NCI-H2171 (cell line): ENCODE results near the gene MYO16.

ENCODE experiments used
- DNase-seq: peaks from one replicate; lab custom pipeline; 2025; lab: John Stamatoyannopoulos, UW

The MYO16 gene

DNA sequence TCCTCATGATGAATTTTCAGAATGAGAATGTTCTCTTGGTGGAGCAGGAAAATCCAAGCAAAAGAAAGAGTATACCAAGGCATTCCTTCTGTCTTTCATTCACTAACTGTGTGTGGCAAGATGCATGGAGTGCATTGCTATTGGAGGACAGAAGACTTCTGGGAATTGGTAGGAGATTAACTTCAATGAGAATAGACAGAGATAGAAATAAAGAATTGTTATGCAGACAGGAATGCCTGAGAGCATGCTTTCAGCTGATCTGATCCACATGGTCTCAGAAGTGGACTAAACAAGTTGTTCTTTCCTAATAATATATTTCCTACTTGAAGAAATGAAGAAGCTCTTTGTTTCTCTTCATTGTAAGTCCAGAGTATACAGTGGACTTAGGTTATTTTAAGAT lies 303.6 kb downstream of the MYO16 start:
- DNase-seq = no peak

DNA sequence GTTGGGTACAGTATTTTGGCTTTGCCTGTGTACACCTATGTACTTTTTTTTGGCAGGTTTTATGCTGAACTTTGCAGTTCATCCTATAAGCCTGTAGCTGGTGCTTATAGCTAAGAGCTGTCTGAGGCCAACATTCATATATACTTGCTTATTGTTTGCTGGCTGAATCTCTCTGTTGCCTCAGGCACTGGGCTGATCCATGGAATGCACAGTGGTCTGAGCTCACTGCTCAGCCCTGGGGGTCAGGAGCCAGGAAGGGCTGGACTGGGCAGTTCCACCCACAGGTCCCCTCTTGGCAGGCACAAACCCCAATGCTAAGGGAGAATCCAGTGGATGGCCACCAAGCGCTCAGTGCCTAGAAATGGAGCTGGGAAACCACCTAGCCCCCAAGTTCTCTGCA lies 308.7 kb downstream of the MYO16 start:
- DNase-seq = no peak

DNA sequence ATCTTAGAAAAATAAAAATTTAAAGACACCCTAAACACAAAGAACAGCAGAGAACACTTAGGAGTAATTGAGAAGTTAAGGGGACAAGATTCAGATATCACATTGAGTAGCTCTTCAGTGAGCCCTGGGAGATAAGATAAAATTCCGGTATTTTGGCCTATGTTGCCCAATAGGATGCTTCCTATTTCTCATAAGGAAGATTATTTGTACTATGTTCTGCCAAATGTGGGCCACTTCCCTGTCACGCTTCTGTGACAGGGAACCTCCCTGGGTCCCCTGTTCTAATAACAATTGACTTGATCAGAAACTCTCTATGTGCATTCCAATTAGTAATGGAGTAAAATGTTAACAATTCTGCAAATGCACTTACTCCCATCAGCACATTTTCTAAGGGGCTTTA lies 310.7 kb downstream of the MYO16 start:
- no peak for DNase-seq

DNA sequence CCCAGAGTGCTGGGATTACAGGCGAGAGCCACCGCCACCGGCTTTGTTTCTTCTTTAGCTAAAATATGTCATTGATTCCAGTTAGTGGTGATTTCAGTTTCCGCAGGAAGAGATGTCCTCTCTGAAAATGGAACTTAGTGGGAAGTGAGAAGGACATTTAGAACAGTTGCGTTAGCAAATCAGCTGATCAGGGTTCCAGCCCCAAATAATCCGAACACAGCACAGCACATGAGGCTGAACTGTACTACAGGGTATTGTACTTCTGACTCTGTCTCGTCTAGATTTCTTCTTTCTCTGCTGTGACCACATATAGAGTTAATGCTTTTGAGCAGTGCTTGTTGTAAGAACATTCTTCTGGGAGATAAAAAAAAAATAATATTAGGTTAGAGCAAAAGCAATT lies 314.4 kb downstream of the MYO16 start:
- no peak for DNase-seq

GRCh38 chr13:108944760-108945159 lies 315.3 kb downstream of the MYO16 start:
- DNase-seq = no peak

- no peak for DNase-seq
Observed at GRCh38 chr13:108947551-108948030, 318.2 kb downstream of the MYO16 start.

DNA sequence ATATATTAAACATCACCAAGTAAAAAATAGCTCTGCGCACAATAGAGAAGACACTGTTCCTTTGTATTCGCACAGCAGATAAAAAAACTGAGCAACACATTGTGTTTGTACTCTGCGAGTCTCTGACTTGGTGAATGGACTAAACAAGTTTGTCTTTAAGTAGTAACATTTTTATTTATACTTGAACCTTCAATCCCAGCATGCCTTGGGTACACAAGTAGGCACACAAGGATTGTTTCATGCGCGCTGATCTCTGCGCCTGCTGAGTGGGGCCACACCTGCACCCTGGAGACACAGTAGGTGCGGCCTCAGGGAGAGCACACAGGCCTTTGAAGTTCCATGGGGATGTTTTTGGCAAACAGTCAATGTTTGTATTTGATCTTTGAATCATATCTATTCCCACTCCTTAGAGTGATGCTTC lies 318.9 kb downstream of the MYO16 start:
- no peak for DNase-seq

DNA sequence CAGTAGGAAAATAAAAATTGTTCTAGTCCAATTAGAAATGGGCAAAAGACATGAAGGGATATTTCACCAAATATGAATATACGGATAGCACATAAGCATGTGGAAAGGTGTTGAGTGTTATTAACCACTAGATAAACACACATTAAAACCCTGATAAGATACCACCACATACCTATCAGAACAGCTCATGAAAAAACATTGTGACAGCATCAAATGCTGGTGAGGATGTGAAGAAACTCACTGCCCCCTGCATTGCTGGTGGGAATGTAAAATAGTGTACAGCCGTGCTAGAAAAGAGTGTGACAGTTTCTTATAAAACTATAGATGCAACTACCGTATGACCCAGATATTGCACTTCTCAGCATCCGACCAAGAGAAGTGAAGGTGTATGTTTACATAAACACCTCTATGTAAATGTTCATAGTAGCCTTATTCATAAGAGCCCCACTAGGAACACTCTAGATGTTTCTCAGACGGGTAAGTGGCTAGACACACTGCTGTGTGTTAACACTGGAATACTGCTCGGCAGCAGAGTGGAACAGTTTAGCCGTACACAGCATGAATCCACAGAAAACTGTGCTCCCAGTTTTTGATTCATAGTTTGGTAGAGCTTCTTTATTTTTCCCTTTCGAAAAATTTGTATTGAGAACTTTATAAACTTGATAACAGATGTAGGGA lies 321.1 kb downstream of the MYO16 start:
- no peak for DNase-seq

DNA sequence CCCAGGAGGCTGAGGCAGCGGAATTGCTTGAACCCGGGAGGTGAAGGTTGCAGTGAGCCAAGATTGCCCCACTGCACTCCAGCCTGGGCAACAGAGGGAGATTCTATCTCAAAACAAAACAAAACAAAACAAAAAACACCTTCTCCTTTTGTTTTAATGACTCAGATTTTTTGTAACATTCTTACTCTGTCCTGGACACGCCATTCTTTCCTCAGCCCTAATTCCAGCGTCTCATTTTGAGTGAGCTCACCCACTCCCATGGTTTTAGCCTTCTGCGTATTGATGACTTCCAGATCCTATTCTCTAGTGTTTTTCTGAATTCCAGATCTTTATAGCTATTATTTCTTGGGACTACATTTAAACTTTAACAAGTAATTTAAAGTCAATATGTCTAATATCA lies 326.3 kb downstream of the MYO16 start:
- DNase-seq = no peak

DNA sequence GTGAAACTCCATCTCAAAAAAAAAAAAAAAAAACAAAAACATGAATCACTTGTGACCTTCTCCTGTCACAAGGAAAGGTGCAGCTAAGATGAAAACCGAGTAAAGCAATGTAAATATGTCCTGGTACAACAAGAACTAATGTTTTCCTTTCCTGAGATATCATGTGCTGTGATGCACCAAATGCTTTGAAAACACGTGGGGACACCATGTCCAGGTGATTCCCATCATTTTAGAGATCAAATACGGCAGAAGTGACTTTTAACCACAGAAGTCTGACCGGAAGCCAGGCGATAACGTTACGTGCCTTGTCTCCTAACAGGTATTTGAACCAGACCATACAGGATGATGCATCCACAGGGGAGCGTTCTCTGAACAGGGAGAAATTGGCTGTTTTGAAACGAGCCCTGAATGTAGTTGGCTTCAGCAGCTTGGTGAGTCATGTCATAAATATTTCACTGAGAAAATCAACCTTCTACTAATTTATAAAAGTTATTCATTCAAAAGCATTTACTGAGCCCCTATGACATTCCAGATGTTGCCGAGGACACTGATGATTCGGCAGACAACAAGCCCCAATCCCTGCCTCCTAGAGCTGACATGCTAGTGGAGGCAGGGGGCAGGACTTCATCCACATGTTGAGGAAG lies 328.1 kb downstream of the MYO16 start:
- no peak for DNase-seq

DNA sequence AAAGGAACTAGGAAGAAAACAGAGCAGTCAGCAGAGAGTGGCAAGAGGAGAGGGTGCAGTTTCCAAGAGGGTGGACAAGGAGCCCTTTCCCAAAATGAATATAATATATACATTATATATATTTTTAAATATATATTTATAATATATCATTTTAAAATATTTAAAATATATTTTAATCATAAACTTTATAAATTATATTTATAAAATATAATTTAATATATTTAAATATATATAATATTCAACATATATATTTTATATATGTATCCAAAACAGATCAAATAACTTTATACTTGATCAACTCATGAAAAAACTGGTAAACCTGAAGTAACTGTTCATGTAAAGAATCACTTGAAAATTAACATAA lies 328.6 kb downstream of the MYO16 start:
- DNase-seq = no peak

DNA sequence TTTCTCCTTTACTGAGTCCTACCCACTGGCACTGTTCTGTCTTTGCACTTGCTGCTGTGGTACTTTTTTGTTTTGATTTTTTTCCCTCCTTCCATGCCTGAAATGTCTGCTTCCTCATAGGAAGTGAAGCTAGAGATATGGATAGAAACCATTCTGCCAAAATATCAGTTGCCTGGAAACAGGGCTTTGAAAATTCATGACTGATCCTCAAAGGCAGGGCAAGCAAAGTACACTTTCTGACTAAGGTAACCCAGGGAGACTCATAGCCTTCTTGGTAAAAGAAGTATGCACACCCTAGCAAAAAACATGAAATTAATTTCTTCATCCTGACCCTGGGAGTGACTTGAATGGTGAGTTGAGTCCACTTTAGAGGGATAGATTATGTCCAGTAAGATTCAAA lies 329.8 kb downstream of the MYO16 start:
- DNase-seq = no peak

DNA sequence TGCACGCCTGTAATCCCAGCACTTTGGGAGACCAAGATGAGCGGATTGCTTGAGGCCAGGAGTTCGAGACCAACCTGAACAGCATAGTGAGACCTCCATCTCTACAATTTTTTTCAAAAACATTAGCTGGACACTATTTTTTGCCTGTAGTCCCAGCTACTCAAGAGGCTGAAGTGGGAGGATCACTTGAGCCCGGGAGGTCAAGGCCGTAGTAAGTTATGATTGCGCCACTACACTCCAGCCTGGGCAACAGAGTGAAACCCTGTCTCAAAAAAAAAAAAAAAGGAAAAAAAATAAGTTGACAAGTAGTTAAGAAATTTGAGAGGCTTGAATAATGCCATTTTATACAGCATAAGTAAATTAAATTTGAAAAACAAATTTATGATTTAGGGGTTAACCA lies 330.6 kb downstream of the MYO16 start:
- no peak for DNase-seq

DNA sequence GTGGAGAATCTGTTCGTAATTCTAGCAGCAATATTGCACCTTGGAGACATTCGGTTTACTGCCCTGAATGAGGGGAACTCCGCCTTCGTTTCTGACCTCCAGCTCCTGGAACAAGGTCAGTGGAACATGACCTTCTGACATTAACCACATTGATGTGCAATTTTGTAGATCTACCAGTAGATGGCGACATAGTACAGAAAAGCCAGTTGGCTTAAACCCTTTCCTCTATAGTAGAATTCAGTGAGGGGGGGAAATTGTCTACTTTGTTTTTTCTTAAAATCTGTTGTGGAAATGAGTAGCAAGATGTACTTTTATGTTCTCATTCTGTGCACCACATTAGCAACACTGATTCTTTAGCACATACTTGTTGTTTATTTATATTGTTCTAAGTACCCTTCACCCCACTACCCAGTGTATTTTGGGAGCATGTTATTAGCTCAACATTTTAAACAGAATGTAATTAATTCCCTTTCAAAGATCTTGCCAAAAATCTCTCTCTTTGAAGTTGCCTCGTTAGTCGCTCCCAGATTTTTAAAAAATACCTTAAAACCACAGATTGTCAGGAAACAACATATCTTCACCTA lies 332.2 kb downstream of the MYO16 start:
- no peak for DNase-seq

- no peak for DNase-seq
Observed at GRCh38 chr13:108962654-108963053, 333.2 kb downstream of the MYO16 start.

GRCh38 chr13:108963276-108963810 lies 333.9 kb downstream of the MYO16 start:
- DNase-seq = no peak

GRCh38 chr13:108963846-108964600 lies 334.6 kb downstream of the MYO16 start:
- DNase-seq = no peak

DNA sequence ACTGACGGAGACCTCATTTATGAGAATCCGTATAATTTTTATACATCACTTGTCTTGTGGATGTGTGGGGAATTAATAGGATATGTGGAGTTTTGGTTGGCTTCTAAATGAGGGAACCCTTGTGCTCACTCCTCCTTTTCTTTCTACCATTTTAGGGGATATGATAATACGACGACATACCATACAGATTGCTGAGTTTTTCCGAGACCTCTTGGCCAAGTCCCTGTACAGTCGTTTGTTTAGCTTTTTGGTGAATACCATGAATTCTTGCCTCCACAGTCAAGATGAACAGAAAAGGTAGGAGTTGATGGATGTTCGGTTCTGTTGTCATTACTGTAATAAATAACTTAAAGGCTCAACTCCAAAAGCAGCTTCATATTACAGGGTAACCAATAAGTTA lies 335.2 kb downstream of the MYO16 start:
- no peak for DNase-seq

GRCh38 chr13:108967371-108967770 lies 338.0 kb downstream of the MYO16 start:
- no peak for DNase-seq

DNA sequence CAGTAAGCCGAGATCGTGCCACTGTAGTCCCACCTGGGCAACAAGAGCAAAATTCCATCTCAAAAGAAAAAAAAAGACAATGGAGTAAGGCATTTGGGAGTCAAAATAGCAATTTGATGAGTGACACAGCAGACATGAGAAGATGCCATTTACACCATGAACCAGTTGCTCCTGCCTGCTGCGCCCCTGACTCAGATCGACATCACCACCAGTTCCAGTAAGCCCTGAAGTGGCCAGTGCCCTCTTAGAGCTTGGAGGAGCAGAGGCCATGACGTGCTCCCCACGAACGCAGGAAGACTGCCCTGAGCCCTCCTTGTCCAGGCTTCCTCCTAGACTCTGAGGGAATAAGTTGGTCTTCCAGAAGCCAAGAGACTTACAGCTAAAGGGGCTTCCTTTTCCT lies 339.2 kb downstream of the MYO16 start:
- DNase-seq = no peak

GRCh38 chr13:108974686-108975085 lies 345.3 kb downstream of the MYO16 start:
- DNase-seq = no peak

GRCh38 chr13:108980237-108980636 lies 350.8 kb downstream of the MYO16 start:
- no peak for DNase-seq

DNA sequence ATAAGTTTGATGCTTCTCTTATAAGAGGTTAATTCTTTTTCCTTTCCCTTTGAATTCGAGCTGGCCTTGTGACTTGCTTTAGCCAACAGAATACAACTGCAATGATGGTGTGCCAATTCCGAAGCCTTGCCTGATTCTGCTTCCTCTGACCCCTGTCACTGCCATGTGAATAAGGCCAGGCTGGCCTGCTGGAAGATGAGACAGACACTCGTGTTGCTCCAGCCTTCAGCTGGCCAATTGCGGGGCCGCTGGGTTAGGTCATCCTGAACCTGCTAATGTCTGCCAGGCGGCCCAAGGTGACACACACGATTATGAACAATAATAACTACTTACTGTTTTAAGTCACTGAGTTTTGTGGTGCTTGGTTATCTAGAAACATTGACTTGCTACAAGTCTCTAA lies 352.0 kb downstream of the MYO16 start:
- DNase-seq = no peak
